GM19239 (cell line): Measurements from ENCODE around the gene LRRC57.

Source experiments
- DNase-seq: peaks from one replicate; pipeline ENCODE4 v3.0.0; 2011; ENCODE audit warnings: low spot score; ENCODE audit not compliant: insufficient read length
- FAIRE-seq: peaks from 2 replicates; lab custom pipeline; 2011; peaks lifted over from hg19 to GRCh38; lab: Jason Lieb, UNC

Gene LRRC57

GRCh38 chr15:42495361-42496212 is 53.0 kb downstream of the LRRC57 start, which contains the start of gene SNAP23:
Gene SNAP23 (plus strand): TSS chr15:42495634. CDS start chr15:42511847, 16,213 bp downstream.
- DNase-seq: peak; percentile 80
- peak; percentile 77 for FAIRE-seq

- no peak for FAIRE-seq
- no peak for DNase-seq
Observed at GRCh38 chr15:42494998-42495360, 53.6 kb downstream of the LRRC57 start.

- DNase-seq (no peak), FAIRE-seq (no peak)
Observed at GRCh38 chr15:42493679-42494078, 54.9 kb downstream of the LRRC57 start.

- FAIRE-seq (no peak), DNase-seq (no peak)
Observed at GRCh38 chr15:42491539-42492225, 56.9 kb downstream of the LRRC57 start.

GRCh38 chr15:42490671-42491538 is 57.7 kb downstream of the LRRC57 start, which contains the start of gene ZNF106:
Gene ZNF106 (minus strand): TSS chr15:42491141. CDS start chr15:42472289, 18,852 bp downstream.
- peak; percentile 79 for DNase-seq
- peak; percentile 94 for FAIRE-seq

GRCh38 chr15:42490291-42490670 is 58.3 kb downstream of the LRRC57 start:
- DNase-seq: no peak

More at GRCh38 chr15:42490291-42490670, 58.3 kb downstream of the LRRC57 start:
- peak; percentile 90 for FAIRE-seq
